Activated CD4-positive, CD25-positive, alpha-beta regulatory T cell (primary cell): ENCODE measurements around the gene TCF4.

Experiments
- DNase-seq, 4 experiments: peaks; one replicate each; lab custom pipeline; 2025; lab: John Stamatoyannopoulos, UW

TCF4 gene

DNA sequence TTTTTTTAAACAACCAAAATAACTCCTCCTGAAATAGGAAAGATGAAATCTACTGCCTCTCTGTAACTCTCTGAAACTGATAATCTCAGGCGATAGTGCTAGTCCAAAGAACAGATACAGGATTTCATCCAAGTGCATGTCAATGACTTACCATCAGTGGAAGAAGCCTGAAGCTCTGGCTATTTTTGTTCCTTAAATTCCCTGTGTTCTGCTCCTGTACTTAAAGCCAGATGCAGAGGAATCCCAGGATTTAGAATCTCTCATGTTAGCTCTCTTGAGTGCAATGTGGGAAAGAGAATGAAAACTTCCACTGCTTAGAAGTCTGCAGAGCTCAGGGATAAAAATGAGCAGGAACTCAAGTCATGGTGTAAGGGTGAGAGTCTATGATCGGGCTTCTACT lies 291.9 kb downstream of the TCF4 start:
- no peak for DNase-seq

DNA sequence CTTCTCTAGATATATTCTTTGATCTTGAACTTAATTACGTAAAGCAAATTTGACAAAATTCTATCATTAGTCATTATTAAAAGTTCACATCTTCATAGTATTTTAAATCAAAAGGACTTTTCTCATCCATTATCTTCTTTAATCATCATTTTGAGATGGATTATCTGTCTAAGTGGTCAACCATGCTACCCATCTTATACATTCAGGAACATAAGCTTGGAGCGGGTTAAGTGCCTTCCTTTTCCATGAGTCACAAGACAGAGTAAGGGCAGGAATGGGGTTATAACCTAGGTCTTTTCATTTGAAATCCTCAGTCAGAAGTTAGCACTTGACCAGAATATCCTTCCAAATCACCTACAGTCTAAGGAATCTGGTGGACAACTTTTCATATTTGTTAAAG lies 297.1 kb downstream of the TCF4 start:
- DNase-seq = no peak

DNA sequence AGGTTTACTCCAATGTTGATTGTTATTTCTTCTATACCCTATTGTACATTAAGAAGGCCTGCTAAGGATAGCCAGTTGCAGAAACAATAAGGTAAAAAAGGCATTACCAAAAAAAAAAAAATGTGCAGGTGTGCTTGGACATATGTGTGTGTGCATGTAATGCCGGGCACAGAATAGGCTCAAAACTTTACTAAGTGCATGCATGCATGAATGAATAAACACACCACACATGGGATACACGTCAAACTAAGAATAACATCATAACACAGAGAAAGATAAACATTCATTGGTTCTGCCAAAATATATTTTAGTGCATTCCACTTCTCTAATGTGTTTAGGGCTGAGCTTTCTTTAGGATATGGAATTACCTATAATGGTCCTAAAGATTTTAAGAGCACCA lies 298.2 kb downstream of the TCF4 start:
- no peak for DNase-seq

DNA sequence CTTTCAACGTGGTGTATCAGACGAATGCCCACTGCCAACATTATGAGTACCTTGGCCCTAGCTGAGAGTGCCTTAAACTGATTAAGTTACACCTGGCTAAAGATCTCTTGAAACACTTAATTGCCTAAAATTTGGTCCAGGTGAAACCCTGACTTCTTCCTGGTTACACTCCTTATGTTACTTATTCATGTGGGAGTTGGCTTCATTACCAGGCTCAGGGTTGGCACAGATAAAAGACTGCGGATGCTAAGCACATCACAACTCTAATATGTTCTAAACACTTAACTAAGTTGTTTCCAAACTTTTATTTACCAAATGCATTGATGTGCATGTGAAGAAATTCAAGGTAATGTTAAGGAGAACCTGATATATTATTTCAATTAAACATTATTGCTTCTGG lies 298.9 kb downstream of the TCF4 start:
- no peak for DNase-seq

DNA sequence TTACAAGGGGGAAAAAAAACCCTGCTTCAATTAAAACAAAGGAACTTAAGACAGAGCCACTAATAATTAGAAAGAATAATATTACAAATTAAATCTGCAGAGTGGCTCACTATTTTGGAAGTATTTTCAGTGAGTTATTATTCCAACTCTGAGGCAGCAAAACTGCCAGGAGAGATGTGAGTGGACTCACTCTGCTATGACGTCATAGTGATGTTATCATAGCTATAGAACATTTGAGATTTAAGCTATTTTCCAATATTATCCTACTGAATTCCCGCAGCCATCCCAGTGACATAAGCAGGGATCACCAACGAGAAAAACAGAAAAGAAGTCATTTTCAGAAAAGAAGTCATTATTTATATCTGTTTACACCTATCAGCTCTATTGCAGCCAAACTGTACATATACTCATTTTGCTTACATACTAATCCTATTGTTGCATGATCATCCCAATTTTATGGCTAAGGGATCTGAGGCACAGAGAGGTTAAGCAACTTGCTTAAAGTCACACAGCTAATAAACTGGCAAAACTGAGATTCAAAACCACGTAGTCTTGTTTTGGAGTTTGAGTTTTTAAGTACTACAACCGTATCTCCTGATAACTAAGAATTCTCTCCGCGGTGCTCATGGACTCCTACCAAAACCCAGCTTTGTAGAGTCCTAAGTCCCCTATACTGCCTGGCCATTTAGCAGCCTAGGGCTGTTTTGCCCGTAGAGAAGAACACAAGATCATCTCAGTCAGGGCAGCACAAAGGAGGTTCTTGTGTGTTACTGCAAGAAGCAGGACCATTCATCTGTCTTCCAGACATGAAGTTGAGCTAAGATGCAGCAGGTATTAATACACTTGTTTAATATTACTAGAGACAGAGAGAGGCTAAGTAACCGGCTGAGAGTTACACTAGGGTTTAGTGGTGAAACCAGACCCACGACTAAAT lies 299.8 kb downstream of the TCF4 start:
- DNase-seq = no peak

DNA sequence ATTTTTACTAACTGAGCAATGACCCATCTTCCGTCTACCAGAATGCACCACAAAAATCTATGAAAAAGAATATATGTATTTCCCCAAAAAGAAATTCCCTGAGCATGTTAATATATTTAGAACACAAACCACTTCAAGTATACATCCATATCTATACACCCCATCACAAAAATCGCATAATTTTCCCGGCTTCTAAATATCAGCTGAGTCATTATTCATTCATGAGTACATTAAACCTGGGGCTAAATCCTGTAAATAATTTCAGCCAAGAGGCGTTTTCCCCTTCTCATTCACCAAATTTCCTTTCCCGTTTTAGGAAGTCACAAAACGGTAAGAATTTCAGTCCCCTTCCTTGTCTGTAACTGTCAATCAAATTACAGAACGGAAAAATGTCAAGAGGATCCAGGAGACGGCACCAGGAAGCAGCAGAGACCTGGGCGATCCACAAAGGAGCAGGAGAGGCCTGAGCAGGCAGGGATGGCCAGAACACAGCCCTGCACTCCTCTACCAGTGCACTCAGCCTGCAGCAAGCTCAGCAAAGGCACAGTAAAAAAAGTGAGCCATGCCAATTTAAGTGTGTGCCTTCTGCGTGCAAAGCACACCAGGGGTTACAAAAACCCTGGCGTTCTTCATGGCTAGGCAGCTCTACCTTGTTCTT lies 300.7 kb downstream of the TCF4 start:
- no peak for DNase-seq

DNA sequence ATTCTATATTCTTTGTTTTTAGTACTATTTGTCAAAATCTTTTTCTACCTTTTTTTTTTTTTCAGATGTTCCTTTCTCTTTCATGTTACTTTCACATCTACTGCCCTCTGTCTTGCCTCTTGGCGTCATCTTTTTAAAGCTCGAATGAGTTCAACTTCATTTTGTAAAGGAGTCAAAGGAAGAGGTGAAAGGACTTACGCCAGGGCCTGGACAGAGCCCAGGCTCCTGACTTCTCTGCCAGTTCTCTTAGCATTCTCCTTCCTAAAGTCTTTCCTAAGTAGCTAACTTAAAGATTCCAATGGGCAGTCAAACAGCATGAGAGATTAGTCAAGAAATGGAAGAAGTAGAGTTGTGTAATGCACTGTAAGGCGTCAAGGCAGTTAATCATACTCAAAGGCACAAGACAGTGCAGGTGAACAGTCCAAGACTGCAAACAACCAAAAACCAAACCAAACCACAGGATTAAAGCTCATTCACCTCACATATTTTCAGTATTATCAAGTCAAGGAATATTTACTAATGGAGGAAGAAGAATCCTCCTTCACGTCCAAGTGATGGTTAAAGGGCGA lies 301.7 kb downstream of the TCF4 start:
- DNase-seq = no peak

DNA sequence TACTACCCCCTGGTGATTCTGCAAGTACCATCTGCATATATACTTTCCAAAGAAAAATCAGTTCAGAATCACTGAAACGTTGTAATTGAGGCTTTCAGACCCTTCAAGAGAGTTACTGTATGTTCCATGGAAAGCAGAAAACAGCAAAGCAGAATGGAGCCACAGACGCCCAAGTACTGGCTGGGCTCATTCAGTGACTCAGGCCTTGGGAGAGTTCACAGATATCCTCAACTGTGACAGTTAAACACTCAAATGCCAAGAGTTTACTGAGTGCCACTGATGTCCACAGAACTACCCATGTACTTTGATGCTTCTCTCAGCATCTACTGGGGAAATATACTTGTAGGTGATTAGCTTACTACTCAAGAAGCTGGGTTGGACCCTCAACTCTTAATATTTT lies 303.4 kb downstream of the TCF4 start:
- DNase-seq = no peak

DNA sequence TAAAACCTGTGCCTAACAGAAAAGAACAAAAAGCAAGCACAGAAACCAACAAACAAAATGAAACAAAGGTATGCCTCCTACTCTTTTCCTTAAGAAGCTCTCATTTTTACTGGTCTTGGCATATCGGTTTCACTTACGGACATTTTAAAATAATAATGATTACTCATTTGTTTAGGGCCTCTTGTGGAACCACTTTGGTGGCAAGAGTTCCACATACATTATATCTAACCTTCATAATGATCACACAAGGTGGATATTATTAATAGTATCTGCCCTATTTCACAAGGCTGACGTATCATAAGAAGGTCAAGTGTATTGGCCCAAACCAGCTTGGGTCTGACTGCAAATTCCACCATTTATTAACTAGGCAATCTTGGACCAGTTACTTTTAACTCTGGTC lies 304.7 kb downstream of the TCF4 start:
- no peak for DNase-seq

DNA sequence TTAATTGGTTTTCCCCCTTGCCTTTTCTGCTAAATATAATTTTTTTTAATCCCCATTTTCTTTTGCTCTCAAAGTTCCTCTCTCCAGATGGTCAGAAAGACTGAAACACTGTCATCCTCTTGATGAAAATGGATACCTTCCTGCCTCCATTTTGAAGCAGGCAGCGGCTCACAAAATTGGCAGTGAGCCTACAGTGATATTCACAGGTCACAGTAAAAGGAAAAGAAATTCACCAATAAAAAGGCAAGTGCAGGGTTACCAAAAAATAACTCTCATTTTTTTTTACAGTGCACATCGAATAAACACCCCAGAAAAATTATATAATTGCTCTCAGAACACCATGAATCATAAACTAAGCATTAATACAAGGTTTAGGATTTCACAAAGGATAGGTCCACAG lies 307.5 kb downstream of the TCF4 start:
- no peak for DNase-seq

DNA sequence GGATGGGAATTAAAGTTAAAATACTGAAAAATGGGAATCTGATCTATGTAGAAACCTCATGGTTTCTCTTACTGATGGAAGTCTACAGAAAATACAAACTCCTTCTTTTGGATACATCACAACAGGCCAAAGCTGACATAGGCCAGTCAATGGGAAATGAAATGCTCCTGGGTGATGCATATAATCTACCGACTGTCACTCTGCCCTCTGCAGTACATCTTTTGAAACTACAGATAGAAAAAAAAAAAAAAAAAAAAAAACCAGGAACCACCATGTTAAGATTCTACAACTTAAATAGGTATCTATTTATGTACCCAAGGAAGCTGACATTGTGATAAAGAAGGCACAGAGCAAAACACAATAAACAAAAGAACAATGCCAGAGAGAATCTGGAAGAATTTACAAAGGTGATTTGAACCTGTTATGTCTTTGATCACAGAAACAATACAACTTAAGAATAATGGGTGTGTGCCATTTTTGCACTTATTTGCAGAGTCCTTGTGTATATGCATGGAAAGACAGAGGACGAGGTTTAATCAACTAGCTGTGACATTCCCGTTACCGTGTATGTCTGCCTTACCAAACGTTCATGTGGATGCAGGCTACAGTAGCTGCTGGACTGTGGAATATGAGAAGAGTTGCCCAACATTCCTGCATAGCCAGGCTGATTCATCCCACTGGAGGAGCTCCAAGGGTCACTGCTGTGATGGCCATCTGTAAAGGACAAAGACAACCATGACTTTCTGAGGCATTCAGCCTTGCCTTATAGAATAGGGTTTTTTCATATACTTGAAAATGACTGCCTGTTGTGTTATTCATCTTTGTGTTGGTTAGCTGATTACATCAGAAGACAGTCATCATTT lies 312.7 kb downstream of the TCF4 start:
- DNase-seq = no peak

DNA sequence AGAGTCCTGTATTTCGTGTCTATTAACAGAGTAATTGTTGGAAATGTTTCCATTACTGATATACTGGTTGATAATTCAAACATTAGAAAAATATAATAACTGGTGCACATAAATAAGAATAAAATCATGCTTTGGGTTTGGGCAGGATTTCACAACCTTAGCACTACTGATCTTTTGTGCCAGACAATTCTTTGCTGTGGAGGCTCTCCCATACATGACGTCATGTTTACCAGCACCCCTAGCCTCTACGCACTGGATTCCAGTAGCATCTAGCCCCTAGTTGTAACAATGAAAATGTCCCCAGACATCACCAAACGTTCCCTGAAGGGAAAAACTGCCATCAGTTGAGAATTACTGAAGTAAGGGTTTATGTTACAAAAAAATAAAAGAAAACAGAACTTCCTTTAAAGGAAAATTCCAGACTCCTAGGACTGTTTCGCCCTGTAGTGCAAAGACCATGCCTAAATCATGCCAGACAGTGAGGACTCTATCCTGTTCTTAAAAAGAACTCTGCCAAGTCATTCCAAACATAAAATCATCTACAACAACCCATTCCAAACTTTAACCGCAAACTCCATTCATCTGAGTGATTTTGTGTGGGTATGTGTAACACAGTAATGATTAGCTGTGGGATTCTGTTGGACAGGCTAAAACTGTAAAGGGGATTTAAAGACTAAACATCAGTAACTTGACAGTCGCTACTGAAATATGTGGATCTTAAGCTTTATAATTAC lies 315.3 kb downstream of the TCF4 start:
- DNase-seq = no peak

DNA sequence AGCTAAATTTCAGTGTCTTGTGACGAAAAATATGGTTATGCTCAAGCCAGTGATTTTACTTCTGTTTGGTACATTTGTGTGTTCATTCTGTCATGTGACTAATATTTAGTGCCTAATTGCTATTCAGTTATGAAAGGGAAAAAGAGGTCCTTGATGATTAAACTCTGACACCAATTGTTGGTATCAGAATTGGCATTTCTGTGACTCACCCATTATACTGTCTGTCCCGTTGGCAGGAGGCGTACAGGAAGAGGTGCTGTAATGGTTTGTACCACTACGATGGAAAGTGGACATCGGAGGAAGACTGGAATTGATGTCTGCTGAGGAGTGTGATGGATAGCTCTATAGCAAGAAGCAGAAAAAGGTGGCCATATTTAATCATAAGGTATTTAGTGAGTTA lies 318.4 kb downstream of the TCF4 start:
- no peak for DNase-seq

DNA sequence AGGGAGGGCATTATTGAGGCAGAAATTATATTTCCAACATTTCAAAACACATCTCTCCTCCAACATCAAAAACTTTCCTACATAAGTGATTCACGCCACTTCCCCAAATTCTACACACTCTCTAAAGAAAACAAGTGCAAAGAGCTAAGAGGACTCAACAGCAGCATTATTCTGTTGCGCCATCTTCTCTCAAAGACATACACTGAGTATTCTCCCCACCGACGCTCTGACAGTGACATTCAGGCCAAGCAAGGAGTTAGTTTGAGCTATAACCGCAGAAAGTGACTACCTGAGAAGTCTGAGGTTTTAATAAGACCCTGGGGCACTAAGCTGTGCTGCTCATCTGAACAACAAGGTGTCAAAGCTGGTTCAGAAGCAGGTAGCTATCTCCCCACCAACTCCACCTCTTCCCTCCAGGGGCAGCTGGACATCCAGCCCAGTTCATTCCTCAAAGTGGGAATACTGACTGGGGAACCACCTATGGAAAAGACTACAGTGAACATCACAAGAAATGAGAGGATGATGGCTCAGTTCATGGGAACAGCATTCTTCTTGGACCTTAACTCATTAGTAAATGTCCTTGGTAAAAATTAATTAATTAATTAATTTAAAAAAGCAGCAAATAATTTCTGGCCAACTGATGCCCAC lies 319.2 kb downstream of the TCF4 start:
- no peak for DNase-seq

DNA sequence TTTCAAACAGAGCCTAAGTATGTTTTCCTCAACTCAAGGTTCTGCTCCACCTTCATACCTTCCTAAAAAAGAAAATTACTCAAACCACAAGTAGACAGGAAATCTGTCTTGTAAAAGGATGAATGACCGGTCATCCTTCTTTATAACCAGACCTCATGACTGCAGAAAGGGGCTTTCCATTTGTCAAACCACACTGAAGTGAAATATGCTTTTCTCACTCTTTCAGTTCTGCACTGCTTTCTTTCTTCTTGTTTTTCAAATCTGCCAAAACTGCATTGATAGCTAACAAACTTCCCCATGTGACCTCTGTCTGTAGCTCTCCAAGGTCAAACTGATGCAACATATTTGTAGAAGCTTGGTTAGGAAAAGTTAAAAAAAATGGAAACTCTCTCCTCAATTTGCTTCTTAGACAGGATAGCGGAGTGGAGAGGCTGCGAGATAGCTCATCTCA lies 319.8 kb downstream of the TCF4 start:
- DNase-seq = no peak

DNA sequence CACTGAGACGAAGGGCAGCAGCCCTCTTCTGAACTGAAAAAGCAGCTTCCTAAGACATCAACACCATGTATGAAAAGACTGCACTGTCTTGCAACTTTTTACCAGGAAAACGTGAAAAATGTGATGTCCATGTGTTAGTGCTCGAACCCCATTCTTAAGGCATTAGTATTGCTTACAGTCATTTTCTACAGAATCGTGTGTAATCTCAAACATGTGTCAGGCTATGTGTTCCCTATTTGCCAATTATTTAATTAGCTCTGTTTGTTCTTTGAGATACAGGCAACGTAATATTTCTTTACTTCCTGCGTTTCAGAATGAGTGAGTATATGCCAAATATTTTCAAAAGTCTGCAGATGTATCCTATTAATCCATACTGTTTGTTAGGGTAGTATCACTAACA lies 321.0 kb downstream of the TCF4 start:
- no peak for DNase-seq

DNA sequence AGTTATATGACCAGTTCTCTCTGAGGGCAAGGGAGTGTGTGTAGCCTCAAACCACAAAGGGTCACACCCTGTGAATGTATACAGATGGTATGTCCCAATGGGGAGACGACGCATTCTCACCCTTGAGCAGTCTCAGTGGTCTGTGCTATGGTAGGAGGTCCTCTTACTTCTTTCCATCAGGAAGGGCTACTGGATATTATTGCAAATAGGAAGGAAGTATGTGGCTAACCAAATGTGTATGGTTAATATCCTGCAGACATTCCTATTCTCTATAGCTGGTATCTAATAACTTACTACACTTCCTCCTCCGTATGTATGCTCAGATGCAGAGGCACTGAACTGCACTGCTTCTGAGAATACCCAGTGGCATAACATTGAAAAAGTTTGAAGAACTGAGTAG lies 322.0 kb downstream of the TCF4 start:
- no peak for DNase-seq

DNA sequence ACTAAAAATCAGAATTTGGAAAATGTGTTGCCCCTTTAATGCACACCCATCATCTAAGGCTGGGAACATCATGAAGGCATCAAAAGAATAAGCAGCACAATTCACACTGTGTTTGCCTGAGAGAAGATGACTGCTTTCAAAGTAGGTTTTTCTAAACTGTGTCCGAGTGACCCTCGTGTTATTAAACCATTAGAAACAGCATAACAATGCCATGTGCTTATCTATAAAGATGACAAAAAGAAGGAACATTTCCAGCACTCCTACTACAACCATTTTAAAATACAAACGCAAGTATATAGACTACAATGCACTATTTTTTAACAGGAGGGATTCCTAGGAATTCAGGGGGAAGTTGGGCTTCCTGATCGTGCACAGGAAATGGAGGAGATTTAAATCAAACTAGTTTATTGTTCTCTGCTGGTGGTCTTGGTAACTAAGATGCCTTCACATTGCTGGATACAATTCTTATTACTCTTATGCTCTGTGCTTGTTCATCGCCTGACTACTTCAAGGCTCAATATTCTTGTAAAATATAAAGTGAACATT lies 322.8 kb downstream of the TCF4 start:
- DNase-seq = no peak

DNA sequence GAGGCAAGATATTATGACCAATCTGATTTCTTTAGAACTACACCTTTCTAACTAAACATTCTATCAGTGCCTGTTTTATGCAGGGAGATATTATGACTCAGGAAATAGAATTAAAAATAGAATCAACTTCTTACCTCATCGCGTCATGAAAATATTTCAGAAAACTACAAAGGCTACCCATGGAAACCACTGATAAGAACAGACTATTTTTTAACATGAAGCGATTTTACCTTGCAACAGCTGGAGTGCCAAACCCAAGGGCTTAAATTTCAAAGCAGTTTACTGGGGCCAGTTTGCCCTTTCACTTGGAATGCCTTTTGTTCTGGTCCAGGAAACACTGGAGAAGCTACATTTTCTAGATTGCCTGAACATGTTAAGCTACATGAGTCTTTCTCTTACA lies 323.9 kb downstream of the TCF4 start:
- DNase-seq = no peak

DNA sequence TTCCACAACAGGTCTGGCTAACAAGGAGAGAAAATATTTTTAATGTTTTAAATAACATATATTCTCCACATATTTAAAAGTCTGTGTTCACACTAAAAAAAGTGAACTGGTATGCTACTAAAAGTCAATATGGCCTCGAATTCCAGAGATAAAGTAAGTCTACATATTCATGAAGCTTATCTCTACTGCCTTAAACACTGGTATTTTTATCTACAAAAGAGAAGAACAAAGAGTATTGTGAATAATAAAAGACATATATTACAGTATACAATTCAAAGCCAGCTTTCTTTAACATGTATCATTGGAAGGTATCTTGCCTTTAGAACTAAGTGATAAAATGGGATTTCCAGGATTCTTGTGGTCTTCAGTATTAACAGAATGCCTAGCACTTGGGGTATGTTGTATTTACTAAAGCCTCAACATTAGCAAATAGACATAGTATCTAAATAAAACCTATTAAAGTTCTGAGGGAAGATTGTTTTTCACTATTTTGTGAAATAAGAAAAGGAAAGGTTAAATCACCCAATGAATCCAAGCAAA lies 325.9 kb downstream of the TCF4 start:
- DNase-seq = no peak
